Measurements from ENCODE around the gene CNOT1. TPM values are rescaled to one million over a fixed set of nuclear protein-coding genes. Genes with fewer than 3 reads are reported as not detected.

Gene CNOT1
- total and polyA plus RNA-seq, 10 of the 15 experiments (the other 5 are each of a cell fraction or from before 2014, with no cell fraction given) = 101 to 246 (median 175) TPM

GRCh38 chr16:58515125-58515870 lies 114.3 kb downstream of the CNOT1 start, which contains the start of gene SETD6 (continued):
- TF ChIP-seq ZNF687 (IDR thresholded peaks at IDR 0.05) (peak; percentile 73), TAF1 (IDR thresholded peaks at IDR 0.05; ENCODE audit: borderline replicate concordance, low read depth, low read length) (peak; percentile 57; the same call in 1 of the 2 replicates), FOXM1 (IDR thresholded peaks at IDR 0.05; ENCODE audit: low read depth, low read length) (no peak), CHD2 (IDR thresholded peaks at IDR 0.05; ENCODE audit: borderline replicate concordance, low read depth, low read length) (peak; percentile 72), ZNF207 (IDR thresholded peaks at IDR 0.05; ENCODE audit: borderline replicate concordance) (no peak), HCFC1 (IDR thresholded peaks at IDR 0.05; ENCODE audit: low read length) (no peak), JUNB (IDR thresholded peaks at IDR 0.05) (no peak), NFYB (IDR thresholded peaks at IDR 0.05; ENCODE audit: insufficient read depth, low read depth, low read length) (no peak), SPI1 (IDR thresholded peaks at IDR 0.05; ENCODE audit: borderline replicate concordance, insufficient read depth, low read depth, low read length) (no peak), SUPT20H (IDR thresholded peaks at IDR 0.05; ENCODE audit: borderline replicate concordance, control insufficient read depth, low read depth, low read length) (no peak), ZBTB4 (CRISPR knock-in tag; IDR thresholded peaks at IDR 0.05) (no peak), ESRRA (IDR thresholded peaks at IDR 0.05; ENCODE audit: low read length) (no peak), HDGF (IDR thresholded peaks at IDR 0.05) (peak; percentile 74; the same call in 1 of the 2 replicates), NFXL1 (IDR thresholded peaks at IDR 0.05; ENCODE audit: borderline replicate concordance) (no peak), SRF (IDR thresholded peaks at IDR 0.05; ENCODE audit: low read depth in 2 of 2, low read length in 2 of 2) (no peak), ELK1 (IDR thresholded peaks at IDR 0.05; ENCODE audit: low read depth, low read length) (peak; percentile 74), ZNF274 (IDR thresholded peaks at IDR 0.05; ENCODE audit: insufficient read depth, insufficient read length) (no peak), FOXK2 (IDR thresholded peaks at IDR 0.05) (peak; percentile 49; the same call in 1 of the 2 replicates), SREBF2 (IDR thresholded peaks at IDR 0.05; ENCODE audit: low read length) (no peak), CBX3 (IDR thresholded peaks at IDR 0.05; ENCODE audit: borderline replicate concordance, low read depth) (no peak), IRF5 (IDR thresholded peaks at IDR 0.05; ENCODE audit: borderline replicate concordance) (no peak)
